ENCODE results near the gene PRKCH.
"Not testable (repeated sequence)": the region's sequence is repeated elsewhere in the genome, so short reads cannot be mapped to it uniquely, and the experiment has no call there.

The PRKCH gene

GRCh38 chr14:61308701-61309100 is 12.7 kb upstream of the PRKCH start:
- not testable (repeated sequence) for DNase-seq (ENCODE audit: low spot score)

- no peak for DNase-seq (ENCODE audit: low spot score)
Measured at GRCh38 chr14:61315313-61315712, 6.1 kb upstream of the PRKCH start.

GRCh38 chr14:61319086-61319485 is 2.3 kb upstream of the PRKCH start:
- no peak for DNase-seq (ENCODE audit: low spot score)

GRCh38 chr14:61319706-61320105 is 1.7 kb upstream of the PRKCH start:
- no peak for DNase-seq (ENCODE audit: low spot score)

GRCh38 chr14:61320170-61320569 is 1.2 kb upstream of the PRKCH start:
- DNase-seq (ENCODE audit: low spot score), result not testable (repeated sequence)

- no peak for DNase-seq (ENCODE audit: low spot score)
Measured at GRCh38 chr14:61320806-61321384, 484 bp upstream of the PRKCH start.

GRCh38 chr14:61322011-61322798 is 826 bp downstream of the PRKCH start:
- no peak for DNase-seq (ENCODE audit: low spot score)

- no peak for DNase-seq (ENCODE audit: low spot score)
Measured at GRCh38 chr14:61322799-61323290, 1.5 kb downstream of the PRKCH start.

- no peak for DNase-seq (ENCODE audit: low spot score)
Measured at GRCh38 chr14:61323970-61324369, 2.6 kb downstream of the PRKCH start.

GRCh38 chr14:61325166-61325565 is 3.8 kb downstream of the PRKCH start:
- DNase-seq (ENCODE audit: low spot score), result no peak

- no peak for DNase-seq (ENCODE audit: low spot score)
Measured at GRCh38 chr14:61326146-61326545, 4.8 kb downstream of the PRKCH start.

- no peak for DNase-seq (ENCODE audit: low spot score)
Measured at GRCh38 chr14:61326847-61327246, 5.5 kb downstream of the PRKCH start.

GRCh38 chr14:61328626-61329262 is 7.4 kb downstream of the PRKCH start:
- no peak for DNase-seq (ENCODE audit: low spot score)

- no peak for DNase-seq (ENCODE audit: low spot score)
Measured at GRCh38 chr14:61329478-61330051, 8.2 kb downstream of the PRKCH start.

- DNase-seq (ENCODE audit: low spot score), result no peak
Measured at GRCh38 chr14:61330511-61330910, 9.1 kb downstream of the PRKCH start.

- DNase-seq (ENCODE audit: low spot score), result peak; percentile 4
Measured at GRCh38 chr14:61331992-61332657, 10.7 kb downstream of the PRKCH start.

- DNase-seq (ENCODE audit: low spot score), result no peak
Measured at GRCh38 chr14:61332658-61333029, 11.3 kb downstream of the PRKCH start.

GRCh38 chr14:61333087-61333486 is 11.7 kb downstream of the PRKCH start:
- no peak for DNase-seq (ENCODE audit: low spot score)

GRCh38 chr14:61334197-61334701 is 12.9 kb downstream of the PRKCH start:
- no peak for DNase-seq (ENCODE audit: low spot score)

- no peak for DNase-seq (ENCODE audit: low spot score)
Measured at GRCh38 chr14:61335049-61335448, 13.7 kb downstream of the PRKCH start.

GRCh38 chr14:61335671-61336275 is 14.4 kb downstream of the PRKCH start:
- no peak for DNase-seq (ENCODE audit: low spot score)

GRCh38 chr14:61337893-61338292 is 16.5 kb downstream of the PRKCH start:
- no peak for DNase-seq (ENCODE audit: low spot score)
